ENCODE results near the gene GARIN3.

- TF ChIP-seq POLR2A (IDR thresholded peaks at IDR 0.05; ENCODE audit: low read depth, low read length) (no peak), POLR2AphosphoS5 (IDR thresholded peaks at IDR 0.05; ENCODE audit: low read depth, low read length) (no peak)
Measured at GRCh38 chr5:157160001-157160400, 6.1 kb downstream of the GARIN3 start.

Measured in GM12892 (cell line).